Ascending aorta (tissue), 2 donors: ENCODE results near the gene FOXP1. TPM values are rescaled to one million over a fixed set of nuclear protein-coding genes. Genes with fewer than 3 reads are reported as not detected.

Source experiments
- DNase-seq, 2 donors: peaks; one replicate each; pipeline ENCODE4 v3.0.0-alpha.2; 2019; ENCODE audit warnings: low spot score in 2 of 2
- H3K27ac ChIP-seq, 2 donors: fragments of 200-600 bp; sonication (generic); one replicate each; pipeline ENCODE4 v1.5.1; 2016 to 2017; ENCODE audit warnings: mild to moderate bottlenecking in 1 of 2
- H3K27me3 ChIP-seq: fragments of 200-600 bp; sonication (generic); one replicate; pipeline ENCODE4 v1.5.1; 2017
- H3K36me3 ChIP-seq, 2 donors: fragments of 200-600 bp; sonication (generic); one replicate each; pipeline ENCODE4 v1.5.1; 2016
- H3K4me1 ChIP-seq, 2 donors: fragments of 200-600 bp; sonication (generic); one replicate each; pipeline ENCODE4 v1.5.1; 2016 to 2017; ENCODE audit warnings: mild to moderate bottlenecking in 1 of 2
- H3K4me3 ChIP-seq, 2 donors: fragments of 200-600 bp; sonication (generic); one replicate each; pipeline ENCODE4 v1.5.1; 2016 to 2017; ENCODE audit warnings: mild to moderate bottlenecking in 1 of 2
- H3K9me3 ChIP-seq, 2 donors: fragments of 200-600 bp; sonication (generic); one replicate each; pipeline ENCODE4 v1.5.1; 2016
- CTCF ChIP-seq, 3 experiments: fragments of 200-600 bp in 2 of 3; fragments of 450-650 bp in 1 of 3; sonication (generic) in 2 of 3; IDR thresholded peaks; one replicate each; pipeline ENCODE4 v1.5.1; 2016 to 2019; ENCODE audit warnings: antibody characterized with exemption in 3 of 3, mild to moderate bottlenecking in 1 of 3, moderate library complexity in 1 of 3
- intact Hi-C: fragments of 100-400 bp; cut with DNase I; formaldehyde crosslinking; loops from one replicate; pipeline ENCODE4 v1.15.1; 2023
- total RNA-seq: library from RNA; depleted of rRNA; stranded (reverse); fragments of >200 nt; gene quantifications from one replicate; pipeline ENCODE4 v1.1.0, GENCODE V29; 2016

FOXP1 gene
- total RNA-seq, 1 donor from 2014 or later, result 171 TPM

GRCh38 chr3:71494212-71494611 is 89.3 kb downstream of the FOXP1 start:
- TF ChIP-seq CTCF (IDR thresholded peaks at IDR 0.05), result no peak
- no peaks in the 10 kb centered on the region for H3K9me3 ChIP-seq
- DNase-seq, result no peak
- no peak overlapping the region for H3K27ac ChIP-seq
- H3K36me3 ChIP-seq, result peaks cover 0 to 19% of the 10 kb centered on the region in 2 donors
- H3K4me1 ChIP-seq, result peaks cover 10 to 25% of the 10 kb centered on the region in 2 donors
- H3K27me3 ChIP-seq, result no peaks in the 10 kb centered on the region
- intact Hi-C loops, result no loop called here
- H3K4me3 ChIP-seq, result no peak overlapping the region

- no peak for TF ChIP-seq CTCF (IDR thresholded peaks at IDR 0.05)
- H3K36me3 ChIP-seq, result peaks cover 0 to 19% of the 10 kb centered on the region in 2 donors
- no peaks in the 10 kb centered on the region for H3K9me3 ChIP-seq
- H3K4me1 ChIP-seq, result peaks cover 10 to 24% of the 10 kb centered on the region in 2 donors
- no peak for DNase-seq
- intact Hi-C loops, result no loop called here
- no peaks in the 10 kb centered on the region for H3K27me3 ChIP-seq
- no peak overlapping the region for H3K27ac ChIP-seq
- no peak overlapping the region for H3K4me3 ChIP-seq
Measured at GRCh38 chr3:71492974-71493771, 90.4 kb downstream of the FOXP1 start.

GRCh38 chr3:71492566-71492965 is 91.0 kb downstream of the FOXP1 start:
- TF ChIP-seq CTCF (IDR thresholded peaks at IDR 0.05), result no peak
- DNase-seq, result no peak
- Histone ChIP-seq H3K9me3 (no peaks in the 10 kb centered on the region), H3K27me3 (no peaks in the 10 kb centered on the region), H3K27ac (no peak overlapping the region), H3K4me1 (peaks cover 10 to 18% of the 10 kb centered on the region in 2 donors), H3K36me3 (peaks cover 0 to 19% of the 10 kb centered on the region in 2 donors), H3K4me3 (no peak overlapping the region)
- intact Hi-C loops, result no loop called here

- intact Hi-C loops, result no loop called here
- no peaks in the 10 kb centered on the region for H3K27me3 ChIP-seq
Measured at GRCh38 chr3:71491154-71491752, 92.3 kb downstream of the FOXP1 start.

GRCh38 chr3:71490692-71491091 is 92.8 kb downstream of the FOXP1 start:
- TF ChIP-seq CTCF (IDR thresholded peaks at IDR 0.05), result no peak
- Histone ChIP-seq H3K9me3 (no peaks in the 10 kb centered on the region), H3K27ac (no peak overlapping the region), H3K36me3 (peaks cover 0 to 19% of the 10 kb centered on the region in 2 donors), H3K4me1 (peaks cover under 1 to 2% of the 10 kb centered on the region in 2 donors), H3K4me3 (no peak overlapping the region), H3K27me3 (no peaks in the 10 kb centered on the region)
- intact Hi-C loops, result no loop called here
- DNase-seq, result no peak

More at GRCh38 chr3:71491154-71491752, 92.3 kb downstream of the FOXP1 start:
- H3K9me3 ChIP-seq, result no peaks in the 10 kb centered on the region
- peaks cover 3 to 7% of the 10 kb centered on the region in 2 donors for H3K4me1 ChIP-seq
- DNase-seq, result no peak
- no peak overlapping the region for H3K27ac ChIP-seq
- H3K36me3 ChIP-seq, result peaks cover 0 to 19% of the 10 kb centered on the region in 2 donors
- no peak overlapping the region for H3K4me3 ChIP-seq
- no peak for TF ChIP-seq CTCF (IDR thresholded peaks at IDR 0.05)
